Activated T-helper 17 cell treated with anti-CD3 and anti-CD28 coated beads, Interleukin-2, amount 50 U/mL, for 72 hours (primary cell): Measurements from ENCODE around the gene MYD88. TPM values are rescaled to one million over a fixed set of nuclear protein-coding genes. Genes with fewer than 3 reads are reported as not detected.

Source experiments
- ATAC-seq: fragments of 150-1000 bp; cut with Tn5 transposase; replicated peaks from 2 replicates; pipeline ENCODE4 v1.10.0; 2021; ENCODE audit warnings: mild to moderate bottlenecking, moderate library complexity
- H3K27ac Mint-ChIP-seq: one replicate; pipeline ENCODE4 v1.8.0; 2022; ENCODE audit warnings: mixed read lengths
- H3K27me3 Mint-ChIP-seq: one replicate; pipeline ENCODE4 v1.8.0; 2022; ENCODE audit warnings: mixed read lengths
- H3K36me3 Mint-ChIP-seq: one replicate; pipeline ENCODE4 v1.8.0; 2022; ENCODE audit warnings: low read depth, mild to moderate bottlenecking, mixed read lengths
- H3K4me1 Mint-ChIP-seq: one replicate; pipeline ENCODE4 v1.8.0; 2022; ENCODE audit warnings: mixed read lengths
- H3K4me3 Mint-ChIP-seq: one replicate; pipeline ENCODE4 v1.8.0; 2022; ENCODE audit warnings: mild to moderate bottlenecking, mixed read lengths
- H3K9me3 Mint-ChIP-seq: one replicate; pipeline ENCODE4 v1.8.0; 2022; ENCODE audit warnings: mixed read lengths
- total RNA-seq, 2 donors: library from RNA; stranded (reverse); gene quantifications; one replicate each; pipeline ENCODE4 v1.2.3, GENCODE V29; 2022

Gene MYD88
- total RNA-seq, 2 donors from 2014 or later, result 34.5 to 57.0 TPM

DNA sequence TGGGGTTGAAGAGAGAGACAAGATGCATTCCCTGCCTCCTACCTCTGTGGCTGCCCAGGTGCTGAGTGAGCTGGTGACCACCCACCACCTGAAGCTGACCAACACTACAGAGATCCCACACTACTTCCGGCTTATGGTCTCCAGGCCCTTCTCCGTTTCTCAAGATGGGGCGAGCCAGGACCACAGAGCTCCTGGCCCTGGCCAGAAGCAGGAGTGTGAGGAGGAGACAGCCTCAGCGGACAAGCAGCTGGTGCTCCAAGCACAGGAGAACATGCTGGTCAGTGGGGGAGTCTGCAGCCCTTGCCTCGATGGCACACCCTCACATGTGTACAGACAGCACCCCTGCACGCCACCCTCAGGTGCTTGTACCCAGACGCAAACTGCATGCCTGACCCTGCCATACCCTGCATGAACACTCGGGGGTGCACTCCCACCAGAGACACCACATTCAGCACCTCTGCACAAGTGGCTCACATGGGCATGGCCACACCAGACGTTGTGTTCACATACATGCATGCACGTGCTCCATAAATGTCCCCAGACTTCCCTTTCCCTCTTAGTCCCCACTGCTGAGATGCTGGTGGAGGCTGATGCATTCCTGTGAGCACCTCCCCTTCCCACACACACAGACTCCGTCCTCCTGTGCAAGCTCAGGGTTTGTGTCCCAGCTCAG, 20.6 kb upstream of the MYD88 start:
- Mint-ChIP-seq H3K4me1 (no peaks in the 10 kb centered on the region), H3K4me3 (no peak overlapping the region), H3K27me3 (no peaks in the 10 kb centered on the region), H3K27ac (peak overlapping the region; percentile 69), H3K9me3 (no peaks in the 10 kb centered on the region), H3K36me3 (peaks cover 24% of the 10 kb centered on the region)
- ATAC-seq, result peak; percentile 75

GRCh38 chr3:38118421-38119247, 19.8 kb upstream of the MYD88 start:
- no peaks in the 10 kb centered on the region for H3K9me3 Mint-ChIP-seq
- peak overlapping the region; percentile 69 for H3K27ac Mint-ChIP-seq
- no peaks in the 10 kb centered on the region for H3K4me1 Mint-ChIP-seq
- no peak for ATAC-seq
- peaks cover 32% of the 10 kb centered on the region for H3K36me3 Mint-ChIP-seq
- H3K4me3 Mint-ChIP-seq, result no peak overlapping the region
- H3K27me3 Mint-ChIP-seq, result no peaks in the 10 kb centered on the region

DNA sequence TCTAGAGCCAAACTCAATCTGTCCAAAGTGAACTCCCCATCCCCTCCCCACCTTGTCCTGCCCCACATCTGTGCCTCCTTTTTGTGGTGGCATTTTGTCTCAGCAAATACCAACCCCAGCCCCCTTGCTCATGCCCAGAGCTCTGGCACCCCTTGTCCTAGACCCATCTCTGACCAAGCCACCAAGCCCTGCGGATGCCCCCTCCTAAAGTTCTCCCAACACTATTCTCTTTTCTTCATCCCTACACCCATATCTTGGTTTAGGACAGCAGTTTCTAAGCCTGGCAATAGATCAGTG, 19.3 kb upstream of the MYD88 start:
- Mint-ChIP-seq H3K9me3 (no peaks in the 10 kb centered on the region), H3K36me3 (peaks cover 38% of the 10 kb centered on the region), H3K4me3 (no peak overlapping the region), H3K27ac (no peak overlapping the region), H3K4me1 (no peaks in the 10 kb centered on the region), H3K27me3 (no peaks in the 10 kb centered on the region)
- ATAC-seq, result no peak

GRCh38 chr3:38119821-38120692, 18.4 kb upstream of the MYD88 start:
- no peaks in the 10 kb centered on the region for H3K27me3 Mint-ChIP-seq
- H3K36me3 Mint-ChIP-seq, result peaks cover 46% of the 10 kb centered on the region
- no peaks in the 10 kb centered on the region for H3K9me3 Mint-ChIP-seq
- H3K4me1 Mint-ChIP-seq, result no peaks in the 10 kb centered on the region
- ATAC-seq, result no peak
- H3K27ac Mint-ChIP-seq, result peak overlapping the region; percentile 74
- H3K4me3 Mint-ChIP-seq, result no peak overlapping the region

DNA sequence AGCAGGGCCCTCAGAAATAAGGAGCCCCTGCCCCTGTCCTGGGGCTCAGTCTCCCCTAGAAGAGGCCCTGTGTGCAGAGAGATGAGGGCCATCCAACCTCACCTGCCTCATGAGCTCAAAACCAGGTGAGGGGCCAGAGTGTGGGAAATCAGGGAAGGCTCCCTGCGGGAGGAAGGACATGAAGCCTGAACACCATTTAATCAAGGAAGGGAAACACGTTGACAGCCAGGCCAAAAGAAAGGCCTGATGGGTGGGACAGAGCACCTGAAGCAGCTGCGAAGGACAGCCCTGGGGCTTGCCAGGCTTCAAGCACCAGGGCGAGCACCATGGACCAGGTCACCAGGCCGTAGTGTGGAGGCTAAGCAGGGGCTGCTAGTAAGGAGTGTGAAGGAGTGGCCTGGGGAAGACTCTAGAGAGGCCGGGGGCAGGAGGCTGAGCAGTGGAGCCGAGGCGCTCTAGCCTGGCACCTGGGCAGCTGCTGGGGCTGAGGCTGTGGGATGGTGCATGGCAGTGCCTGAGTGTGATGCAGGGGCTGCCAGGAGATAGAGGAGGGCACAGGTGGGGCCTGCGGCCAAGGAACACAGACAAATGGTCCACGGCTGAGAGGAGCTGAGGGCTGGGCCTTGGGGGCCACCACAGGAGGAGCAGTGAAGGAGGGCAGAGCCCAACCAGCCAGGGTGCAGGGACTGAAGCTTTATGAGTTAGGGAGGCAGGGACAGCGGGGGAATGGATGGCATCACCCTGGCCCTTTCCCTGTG, 17.6 kb upstream of the MYD88 start:
- ATAC-seq, result no peak
- H3K27me3 Mint-ChIP-seq, result no peaks in the 10 kb centered on the region
- H3K9me3 Mint-ChIP-seq, result no peaks in the 10 kb centered on the region
- H3K4me1 Mint-ChIP-seq, result no peaks in the 10 kb centered on the region
- H3K27ac Mint-ChIP-seq, result peak overlapping the region; percentile 74
- peaks cover 54% of the 10 kb centered on the region for H3K36me3 Mint-ChIP-seq
- no peak overlapping the region for H3K4me3 Mint-ChIP-seq

DNA sequence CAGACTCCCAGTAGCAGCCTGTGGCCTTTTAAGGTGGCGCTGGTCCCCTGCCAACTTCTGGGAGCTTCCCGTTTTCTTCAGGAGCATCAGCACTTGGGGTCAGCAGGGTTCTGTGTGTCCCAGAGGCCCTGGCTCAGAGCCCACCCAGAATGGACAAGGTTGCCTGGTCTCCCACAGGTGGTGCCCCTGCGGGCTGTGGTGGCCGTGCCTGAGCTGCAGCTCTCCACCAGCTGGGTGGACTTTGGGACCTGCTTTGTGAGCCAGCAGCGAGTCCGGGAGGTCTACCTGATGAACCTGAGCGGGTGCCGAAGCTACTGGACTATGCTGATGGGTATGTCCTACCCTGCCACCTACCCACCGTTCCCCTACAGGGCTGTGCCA, 17.0 kb upstream of the MYD88 start:
- no peaks in the 10 kb centered on the region for H3K4me1 Mint-ChIP-seq
- no peak for ATAC-seq
- H3K36me3 Mint-ChIP-seq, result peaks cover 60% of the 10 kb centered on the region
- H3K27me3 Mint-ChIP-seq, result no peaks in the 10 kb centered on the region
- no peak overlapping the region for H3K27ac Mint-ChIP-seq
- no peaks in the 10 kb centered on the region for H3K9me3 Mint-ChIP-seq
- no peak overlapping the region for H3K4me3 Mint-ChIP-seq

DNA sequence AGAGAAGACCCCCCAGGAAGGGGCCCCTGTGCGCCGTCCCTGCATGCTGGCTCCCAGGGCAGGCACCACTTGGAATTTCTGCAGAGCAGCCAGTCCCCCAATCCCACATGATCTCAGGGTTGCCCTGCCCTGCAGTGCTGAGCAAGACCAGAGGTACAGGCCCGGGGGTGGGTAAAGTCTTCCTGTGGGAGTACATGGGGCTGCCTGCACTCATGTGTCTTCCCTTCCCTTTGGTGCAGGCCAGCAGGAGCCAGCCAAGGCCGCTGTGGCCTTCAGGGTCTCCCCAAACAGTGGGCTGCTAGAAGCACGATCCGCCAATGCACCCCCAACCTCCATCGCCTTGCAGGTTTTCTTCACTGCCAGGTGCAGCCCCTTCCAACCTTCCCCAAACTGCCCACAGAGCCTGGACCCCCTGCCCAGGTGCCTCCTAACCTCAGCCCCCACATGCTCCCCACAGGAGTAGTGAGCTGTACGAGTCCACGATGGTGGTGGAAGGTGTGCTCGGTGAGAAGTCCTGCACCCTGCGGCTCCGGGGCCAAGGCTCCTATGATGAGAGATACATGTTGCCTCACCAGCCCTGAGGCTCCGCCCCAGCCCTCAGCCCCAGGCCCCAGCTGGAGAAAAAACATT, 16.5 kb upstream of the MYD88 start:
- H3K27me3 Mint-ChIP-seq, result no peaks in the 10 kb centered on the region
- no peak overlapping the region for H3K4me3 Mint-ChIP-seq
- H3K27ac Mint-ChIP-seq, result no peak overlapping the region
- no peaks in the 10 kb centered on the region for H3K9me3 Mint-ChIP-seq
- peaks cover 65% of the 10 kb centered on the region for H3K36me3 Mint-ChIP-seq
- no peaks in the 10 kb centered on the region for H3K4me1 Mint-ChIP-seq
- ATAC-seq, result no peak

DNA sequence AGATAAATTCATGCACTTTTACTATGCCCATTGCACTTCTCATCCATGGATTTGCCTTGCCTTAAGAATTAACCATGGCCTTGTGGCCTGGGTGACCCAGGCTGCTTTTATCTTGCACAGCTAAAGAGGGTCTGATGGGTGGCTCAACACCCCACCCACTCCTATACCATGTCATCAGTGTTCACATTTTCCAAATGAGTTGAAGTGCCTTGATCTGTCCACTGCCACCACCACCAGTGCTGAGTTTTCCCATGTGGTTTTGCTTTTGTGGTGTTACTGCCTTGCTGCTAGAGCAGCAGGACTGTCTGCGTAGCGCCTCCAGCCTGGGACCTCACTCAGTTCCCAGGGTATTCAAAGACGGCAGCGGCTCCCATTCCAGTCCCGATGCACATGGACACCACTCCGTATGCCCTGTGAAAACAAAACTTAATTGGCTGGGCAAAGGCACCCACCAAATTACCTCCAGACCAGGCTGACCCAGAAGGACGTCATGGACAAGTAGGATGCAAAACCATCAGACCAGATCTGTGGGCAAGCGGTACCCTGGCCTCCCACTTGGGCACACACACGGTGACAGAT, 15.7 kb upstream of the MYD88 start:
- peaks cover 74% of the 10 kb centered on the region for H3K36me3 Mint-ChIP-seq
- peak overlapping the region; percentile 17 for H3K27ac Mint-ChIP-seq
- no peaks in the 10 kb centered on the region for H3K9me3 Mint-ChIP-seq

DNA sequence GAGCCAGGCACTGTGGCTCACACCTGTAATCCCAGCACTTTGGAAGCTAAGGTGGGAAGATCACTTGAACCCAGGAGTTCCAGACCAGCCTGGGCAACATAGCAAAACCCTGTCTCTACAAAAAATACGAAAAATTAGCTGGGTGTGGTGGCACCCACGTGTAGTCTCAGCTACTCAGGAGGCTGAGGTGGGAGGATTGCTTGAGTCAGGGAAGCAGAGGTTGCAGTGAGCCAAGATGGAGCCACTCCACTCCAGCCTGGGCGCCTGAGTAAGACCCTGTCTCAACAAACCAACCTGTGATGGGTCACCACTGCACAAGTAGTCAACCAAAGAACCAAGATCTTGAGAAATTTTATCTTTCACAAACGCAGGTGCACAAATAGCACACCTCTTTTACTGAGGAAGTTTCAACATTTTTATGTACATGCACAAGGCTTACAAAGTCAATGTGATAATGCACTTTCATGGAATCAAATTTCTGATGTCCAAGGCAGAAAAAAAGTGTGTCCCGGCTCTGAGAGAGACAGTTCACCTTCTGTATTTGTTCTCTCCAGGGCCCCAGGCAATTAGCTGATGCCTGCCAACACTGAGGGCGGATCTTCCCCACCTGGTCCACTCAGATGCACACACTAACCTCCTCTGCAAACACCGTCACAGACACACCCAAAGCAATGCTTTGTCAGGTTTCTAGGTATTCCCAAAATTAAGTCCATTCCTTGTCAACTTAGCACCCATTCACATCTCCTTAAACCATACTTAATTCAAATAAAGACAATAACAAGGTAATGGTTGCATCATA, 13.9 kb upstream of the MYD88 start:
- H3K27me3 Mint-ChIP-seq, result no peaks in the 10 kb centered on the region
- H3K36me3 Mint-ChIP-seq, result peaks cover 91% of the 10 kb centered on the region
- peak overlapping the region; percentile 59 for H3K27ac Mint-ChIP-seq
- H3K4me3 Mint-ChIP-seq, result no peak overlapping the region
- no peaks in the 10 kb centered on the region for H3K9me3 Mint-ChIP-seq
- no peaks in the 10 kb centered on the region for H3K4me1 Mint-ChIP-seq
- ATAC-seq, result no peak

More for the DNA sequence above, 15.7 kb upstream of the MYD88 start:
- H3K27me3 Mint-ChIP-seq, result no peaks in the 10 kb centered on the region
- no peak overlapping the region for H3K4me3 Mint-ChIP-seq
- ATAC-seq, result no peak
- H3K4me1 Mint-ChIP-seq, result no peaks in the 10 kb centered on the region

DNA sequence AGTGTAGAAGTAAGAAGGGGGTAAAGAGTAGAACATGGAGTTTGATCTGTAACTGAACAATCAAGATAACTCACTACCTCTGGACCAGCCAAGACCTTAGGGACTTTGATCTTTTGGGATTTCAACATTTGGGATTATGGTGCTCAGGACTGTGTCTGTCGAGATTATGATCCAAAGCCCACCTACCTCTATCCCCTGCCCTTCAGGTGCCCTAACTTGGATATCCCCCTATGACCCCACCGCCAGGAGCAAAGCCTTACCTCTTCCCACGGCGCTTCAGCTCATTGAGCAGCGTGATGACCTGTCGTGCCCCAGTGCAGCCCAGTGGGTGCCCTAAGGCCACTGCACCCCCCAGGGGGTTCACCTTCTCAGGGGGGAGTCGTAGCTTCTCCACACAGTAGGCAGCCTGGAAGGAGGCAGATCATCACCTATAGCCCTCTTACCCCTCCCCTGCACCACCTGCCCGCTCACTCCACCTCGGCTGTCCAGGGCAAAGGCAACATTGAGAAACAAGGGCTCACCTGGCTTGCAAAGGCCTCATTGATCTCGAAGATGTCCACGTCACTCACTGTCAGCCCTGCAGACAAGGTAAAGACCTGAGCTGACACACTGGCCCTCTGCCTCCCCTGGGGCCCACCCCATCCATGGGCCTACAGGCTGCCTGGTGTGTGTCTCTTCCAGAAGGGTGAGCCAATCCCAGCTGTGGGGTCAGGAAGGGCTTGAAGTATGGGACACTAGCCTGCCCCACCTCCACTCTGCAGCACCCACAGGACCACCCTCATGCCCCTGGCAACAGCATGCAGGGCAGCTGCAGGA, 12.9 kb upstream of the MYD88 start:
- Mint-ChIP-seq H3K27ac (peak overlapping the region; percentile 59), H3K4me1 (no peaks in the 10 kb centered on the region), H3K27me3 (no peaks in the 10 kb centered on the region), H3K36me3 (peaks cover 94% of the 10 kb centered on the region), H3K4me3 (no peak overlapping the region), H3K9me3 (no peaks in the 10 kb centered on the region)
- ATAC-seq, result no peak

- Mint-ChIP-seq H3K4me3 (no peak overlapping the region), H3K4me1 (peaks cover 3% of the 10 kb centered on the region), H3K27ac (peak overlapping the region; percentile 67), H3K9me3 (no peaks in the 10 kb centered on the region), H3K27me3 (no peaks in the 10 kb centered on the region), H3K36me3 (peaks cover 95% of the 10 kb centered on the region)
- ATAC-seq, result no peak
Measured at GRCh38 chr3:38126121-38126892, 12.2 kb upstream of the MYD88 start.
